OCI-LY1 (cell line): ENCODE data around the gene PTX4.

Source experiments
- H2AFZ ChIP-seq: fragments of 200-600 bp; sonication (generic), shearing (Covaris generic); 2 replicates; pipeline ENCODE4 v1.6.0; 2014; ENCODE audit warnings: antibody characterized with exemption, mild to moderate bottlenecking, low read length
- H3F3A ChIP-seq: fragments of 200-600 bp; sonication (generic), shearing (Covaris generic); 2 replicates; pipeline ENCODE4 v1.6.0; 2014; ENCODE audit warnings: mild to moderate bottlenecking, antibody characterized with exemption, low read length, moderate library complexity; ENCODE audit not compliant: insufficient read depth
- H3K27ac ChIP-seq: fragments of 200-600 bp; sonication (generic); 2 replicates; pipeline ENCODE4 v1.5.1; 2014; ENCODE audit warnings: low read length, mixed run types, mild to moderate bottlenecking, low read depth; ENCODE audit not compliant: poor library complexity, severe bottlenecking
- H3K27me3 ChIP-seq: fragments of 200-600 bp; sonication (generic); 2 replicates; pipeline ENCODE4 v1.6.0; 2014; ENCODE audit warnings: antibody characterized with exemption, mild to moderate bottlenecking, low read length, moderate library complexity; ENCODE audit not compliant: insufficient read depth
- H3K36me3 ChIP-seq: fragments of 200-600 bp; sonication (generic); 2 replicates; pipeline ENCODE4 v1.6.1; 2014; ENCODE audit warnings: mild to moderate bottlenecking, antibody characterized with exemption, low read length, moderate library complexity, mixed read lengths; ENCODE audit not compliant: insufficient read depth
- H3K4me1 ChIP-seq: fragments of 200-600 bp; sonication (generic); 2 replicates; pipeline ENCODE4 v1.5.1; 2014; ENCODE audit warnings: mild to moderate bottlenecking, low read length, moderate library complexity; ENCODE audit not compliant: insufficient read depth, severe bottlenecking
- H3K4me2 ChIP-seq: fragments of 200-600 bp; sonication (generic), shearing (Covaris generic); 2 replicates; pipeline ENCODE4 v1.6.1; 2014; ENCODE audit warnings: low read length
- H3K4me3 ChIP-seq: fragments of 200-600 bp; sonication (generic); 2 replicates; pipeline ENCODE4 v1.5.1; 2014; ENCODE audit warnings: low read length, low read depth, mild to moderate bottlenecking, mixed read lengths; ENCODE audit not compliant: poor library complexity, severe bottlenecking
- H3K79me2 ChIP-seq: fragments of 200-600 bp; shearing (Covaris generic); 2 replicates; pipeline ENCODE4 v1.6.1; 2016; ENCODE audit warnings: mixed run types, low read length, mixed read lengths; ENCODE audit not compliant: insufficient read depth
- H3K9ac ChIP-seq: fragments of 200-600 bp; sonication (generic), shearing (Covaris generic); 2 replicates; pipeline ENCODE4 v1.6.1; 2014; ENCODE audit warnings: mild to moderate bottlenecking, low read length, mixed read lengths
- H3K9me2 ChIP-seq: fragments of 200-600 bp; sonication (generic), shearing (Covaris generic); 2 replicates; pipeline ENCODE4 v1.6.1; 2014; ENCODE audit warnings: low read depth, mild to moderate bottlenecking, low read length, mixed read lengths
- H3K9me3 ChIP-seq: fragments of 200-600 bp; shearing (Covaris generic); 2 replicates; pipeline ENCODE4 v1.6.1; 2014; ENCODE audit warnings: low read length, mixed read lengths
- H4K20me1 ChIP-seq: fragments of 200-600 bp; sonication (generic), shearing (Covaris generic); 2 replicates; pipeline ENCODE4 v1.6.0; 2016; ENCODE audit warnings: mild to moderate bottlenecking, low read length; ENCODE audit not compliant: insufficient read depth
- CTCF ChIP-seq: fragments of 200-600 bp; sonication (generic), shearing (Covaris generic); IDR thresholded peaks from 2 replicates; pipeline ENCODE4 v1.5.1; 2017; ENCODE audit warnings: mild to moderate bottlenecking, antibody characterized with exemption, low read length, moderate library complexity, mixed read lengths
- EZH2 ChIP-seq: fragments of 200-600 bp; sonication (generic), shearing (Covaris generic); IDR thresholded peaks from 2 replicates; pipeline ENCODE4 v1.8.0; 2017; ENCODE audit warnings: borderline replicate concordance, mixed run types, mild to moderate bottlenecking, antibody characterized with exemption, low read length, moderate library complexity, mixed read lengths

Gene PTX4

GRCh38 chr16:1464196-1464893 lies 24.4 kb downstream of the PTX4 start:
- Histone ChIP-seq H3K27me3 (no peaks in the 10 kb centered on the region), H3K4me1 (no peaks in the 10 kb centered on the region), H3K4me2 (no peak overlapping the region), H3K9me2 (no peaks in the 10 kb centered on the region), H3K4me3 (no peak overlapping the region), H3K79me2 (peaks cover 10% of the 10 kb centered on the region), H3K9me3 (no peaks in the 10 kb centered on the region), H3K36me3 (peaks cover 15% of the 10 kb centered on the region), H2AFZ (no peak overlapping the region), H4K20me1 (no peaks in the 10 kb centered on the region), H3K9ac (no peak overlapping the region), H3F3A (no peaks in the 10 kb centered on the region), H3K27ac (no peak overlapping the region)
- TF ChIP-seq EZH2 (no peak), CTCF (no peak)

GRCh38 chr16:1461146-1461545 lies 27.6 kb downstream of the PTX4 start:
- no peaks in the 10 kb centered on the region for H3K27me3 ChIP-seq
- H3K9me2 ChIP-seq: no peaks in the 10 kb centered on the region
- no peaks in the 10 kb centered on the region for H3K9me3 ChIP-seq
- H3K36me3 ChIP-seq: peaks cover 15% of the 10 kb centered on the region
- no peaks in the 10 kb centered on the region for H3K4me1 ChIP-seq
- no peak overlapping the region for H3K27ac ChIP-seq
- no peak overlapping the region for H2AFZ ChIP-seq
- no peaks in the 10 kb centered on the region for H3F3A ChIP-seq
- no peak overlapping the region for H3K4me2 ChIP-seq
- H3K4me3 ChIP-seq: no peak overlapping the region
- H3K9ac ChIP-seq: no peak overlapping the region
- H4K20me1 ChIP-seq: no peaks in the 10 kb centered on the region
- no peak for TF ChIP-seq CTCF
- TF ChIP-seq EZH2: no peak
- H3K79me2 ChIP-seq: no peaks in the 10 kb centered on the region

GRCh38 chr16:1460602-1461138 lies 28.1 kb downstream of the PTX4 start:
- peaks cover 15% of the 10 kb centered on the region for H3K36me3 ChIP-seq
- no peak overlapping the region for H3K9ac ChIP-seq
- no peaks in the 10 kb centered on the region for H3K9me3 ChIP-seq
- H3F3A ChIP-seq: no peaks in the 10 kb centered on the region
- TF ChIP-seq EZH2 (no peak), CTCF (no peak)
- H3K4me1 ChIP-seq: no peaks in the 10 kb centered on the region
- no peaks in the 10 kb centered on the region for H3K27me3 ChIP-seq
- no peak overlapping the region for H2AFZ ChIP-seq
- H3K4me3 ChIP-seq: no peak overlapping the region
- no peaks in the 10 kb centered on the region for H4K20me1 ChIP-seq
- H3K4me2 ChIP-seq: no peak overlapping the region
- H3K9me2 ChIP-seq: no peaks in the 10 kb centered on the region
- H3K79me2 ChIP-seq: no peaks in the 10 kb centered on the region
- no peak overlapping the region for H3K27ac ChIP-seq
